ENCODE measurements around the gene EMX2.

GRCh38 chr10:117545141-117546019 is 2.8 kb downstream of the EMX2 start:
- TF ChIP-seq, protein P1, sequence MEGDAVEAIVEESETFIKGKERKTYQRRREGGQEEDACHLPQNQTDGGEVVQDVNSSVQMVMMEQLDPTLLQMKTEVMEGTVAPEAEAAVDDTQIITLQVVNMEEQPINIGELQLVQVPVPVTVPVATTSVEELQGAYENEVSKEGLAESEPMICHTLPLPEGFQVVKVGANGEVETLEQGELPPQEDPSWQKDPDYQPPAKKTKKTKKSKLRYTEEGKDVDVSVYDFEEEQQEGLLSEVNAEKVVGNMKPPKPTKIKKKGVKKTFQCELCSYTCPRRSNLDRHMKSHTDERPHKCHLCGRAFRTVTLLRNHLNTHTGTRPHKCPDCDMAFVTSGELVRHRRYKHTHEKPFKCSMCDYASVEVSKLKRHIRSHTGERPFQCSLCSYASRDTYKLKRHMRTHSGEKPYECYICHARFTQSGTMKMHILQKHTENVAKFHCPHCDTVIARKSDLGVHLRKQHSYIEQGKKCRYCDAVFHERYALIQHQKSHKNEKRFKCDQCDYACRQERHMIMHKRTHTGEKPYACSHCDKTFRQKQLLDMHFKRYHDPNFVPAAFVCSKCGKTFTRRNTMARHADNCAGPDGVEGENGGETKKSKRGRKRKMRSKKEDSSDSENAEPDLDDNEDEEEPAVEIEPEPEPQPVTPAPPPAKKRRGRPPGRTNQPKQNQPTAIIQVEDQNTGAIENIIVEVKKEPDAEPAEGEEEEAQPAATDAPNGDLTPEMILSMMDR (IDR thresholded peaks at IDR 0.05): no peak
- TF ChIP-seq POLR2A (IDR thresholded peaks at IDR 0.05): no peak

Measured in vagina (tissue), 2 donors.